Upper lobe of left lung (tissue), 4 donors: ENCODE measurements around the gene FER.

Experiments used
- POLR2AphosphoS5 ChIP-seq, 2 donors: sonication (generic); formaldehyde crosslinking; IDR thresholded peaks; one replicate each; pipeline ENCODE4 v1.5.1; 2017; ENCODE audit warnings: antibody characterized with exemption in 2 of 2
- TF ChIP-seq, protein P1 (sequence below), 6 experiments: fragments of 450-650 bp in 4 of 6; fragments of 200-600 bp in 2 of 6; sonication (generic) in 2 of 6; IDR thresholded peaks; one replicate each; pipeline ENCODE4 v1.5.1; 2016 to 2019; ENCODE audit warnings: antibody characterized with exemption in 6 of 6

GRCh38 chr5:109060378-109061025 is 312.8 kb downstream of the FER start:
- TF ChIP-seq, protein P1, sequence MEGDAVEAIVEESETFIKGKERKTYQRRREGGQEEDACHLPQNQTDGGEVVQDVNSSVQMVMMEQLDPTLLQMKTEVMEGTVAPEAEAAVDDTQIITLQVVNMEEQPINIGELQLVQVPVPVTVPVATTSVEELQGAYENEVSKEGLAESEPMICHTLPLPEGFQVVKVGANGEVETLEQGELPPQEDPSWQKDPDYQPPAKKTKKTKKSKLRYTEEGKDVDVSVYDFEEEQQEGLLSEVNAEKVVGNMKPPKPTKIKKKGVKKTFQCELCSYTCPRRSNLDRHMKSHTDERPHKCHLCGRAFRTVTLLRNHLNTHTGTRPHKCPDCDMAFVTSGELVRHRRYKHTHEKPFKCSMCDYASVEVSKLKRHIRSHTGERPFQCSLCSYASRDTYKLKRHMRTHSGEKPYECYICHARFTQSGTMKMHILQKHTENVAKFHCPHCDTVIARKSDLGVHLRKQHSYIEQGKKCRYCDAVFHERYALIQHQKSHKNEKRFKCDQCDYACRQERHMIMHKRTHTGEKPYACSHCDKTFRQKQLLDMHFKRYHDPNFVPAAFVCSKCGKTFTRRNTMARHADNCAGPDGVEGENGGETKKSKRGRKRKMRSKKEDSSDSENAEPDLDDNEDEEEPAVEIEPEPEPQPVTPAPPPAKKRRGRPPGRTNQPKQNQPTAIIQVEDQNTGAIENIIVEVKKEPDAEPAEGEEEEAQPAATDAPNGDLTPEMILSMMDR (IDR thresholded peaks at IDR 0.05) = no peak
- TF ChIP-seq POLR2AphosphoS5 (IDR thresholded peaks at IDR 0.05) = no peak
